GM10266 (cell line): ENCODE measurements around the gene P2RX3.
"Not testable (repeated sequence)": the region's sequence is repeated elsewhere in the genome, so short reads cannot be mapped to it uniquely, and the experiment has no call there.

Experiments
- DNase-seq: peaks from one replicate; pipeline ENCODE4 v3.0.0; 2012; ENCODE audit errors: extremely low spot score
- TF ChIP-seq, protein P1 (sequence below): IDR thresholded peaks from 2 replicates; pipeline ENCODE4 v1.5.1; 2012; ENCODE audit warnings: mild to moderate bottlenecking, low read depth; ENCODE audit not compliant: control insufficient read depth, insufficient read depth; ENCODE audit errors: missing control alignments

Gene P2RX3

DNA sequence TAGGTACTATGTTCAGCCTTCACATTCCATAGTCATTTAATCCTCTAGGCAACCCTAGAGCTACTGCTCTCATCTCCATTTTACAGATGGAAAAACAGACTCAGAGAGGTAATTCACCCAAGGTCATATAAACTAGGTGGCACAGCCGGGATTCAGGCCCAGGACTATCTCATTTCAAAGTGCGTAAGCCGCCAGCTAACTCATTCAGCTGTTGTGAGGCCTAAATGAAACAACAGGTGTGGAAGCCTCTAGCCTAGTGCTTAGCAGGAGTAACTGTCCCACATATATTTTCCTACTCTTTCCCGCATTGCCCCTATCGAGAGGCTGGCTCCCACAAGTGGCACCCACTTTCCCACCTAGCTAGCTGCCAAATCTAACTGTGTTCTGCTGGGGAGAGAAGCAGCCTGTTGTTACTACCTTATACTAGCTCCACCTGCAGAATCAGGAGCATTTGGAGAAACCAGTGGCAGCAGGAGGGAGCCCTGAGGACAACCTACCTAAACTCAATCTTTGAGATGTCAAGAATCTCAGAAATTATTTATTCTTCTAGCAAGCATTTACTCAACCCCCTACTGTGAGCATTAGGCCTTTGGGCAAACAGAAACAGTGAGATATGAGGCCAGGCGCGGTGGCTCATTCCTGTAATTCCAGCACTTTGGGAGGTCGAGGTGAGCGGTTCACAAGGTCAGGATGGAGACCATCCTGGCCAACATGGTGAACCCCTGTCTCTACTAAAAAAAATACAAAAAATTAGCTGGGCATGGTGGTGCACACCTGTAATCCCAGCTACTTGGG lies 21.9 kb downstream of the P2RX3 start:
- DNase-seq, result no peak

DNA sequence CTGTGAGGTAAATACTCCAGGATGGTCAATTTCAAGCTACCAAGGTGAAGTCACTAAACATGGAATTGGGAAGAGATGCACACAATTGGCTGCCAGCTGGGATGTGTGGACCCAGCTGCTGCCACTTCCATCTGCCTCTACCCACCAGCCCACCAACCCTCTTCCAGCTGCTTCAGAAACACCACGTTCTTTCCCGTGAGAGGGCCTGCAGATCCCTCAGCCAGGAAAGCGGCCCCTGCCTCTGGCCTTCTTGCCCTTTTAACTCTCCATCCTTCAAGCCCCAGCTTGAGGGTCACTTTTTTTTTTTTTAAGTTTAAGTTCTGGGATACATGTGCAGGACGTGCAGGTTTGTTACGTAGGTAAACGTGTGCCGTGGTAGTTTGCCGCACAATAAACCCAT lies 22.8 kb downstream of the P2RX3 start:
- DNase-seq, result no peak
- TF ChIP-seq, protein P1, sequence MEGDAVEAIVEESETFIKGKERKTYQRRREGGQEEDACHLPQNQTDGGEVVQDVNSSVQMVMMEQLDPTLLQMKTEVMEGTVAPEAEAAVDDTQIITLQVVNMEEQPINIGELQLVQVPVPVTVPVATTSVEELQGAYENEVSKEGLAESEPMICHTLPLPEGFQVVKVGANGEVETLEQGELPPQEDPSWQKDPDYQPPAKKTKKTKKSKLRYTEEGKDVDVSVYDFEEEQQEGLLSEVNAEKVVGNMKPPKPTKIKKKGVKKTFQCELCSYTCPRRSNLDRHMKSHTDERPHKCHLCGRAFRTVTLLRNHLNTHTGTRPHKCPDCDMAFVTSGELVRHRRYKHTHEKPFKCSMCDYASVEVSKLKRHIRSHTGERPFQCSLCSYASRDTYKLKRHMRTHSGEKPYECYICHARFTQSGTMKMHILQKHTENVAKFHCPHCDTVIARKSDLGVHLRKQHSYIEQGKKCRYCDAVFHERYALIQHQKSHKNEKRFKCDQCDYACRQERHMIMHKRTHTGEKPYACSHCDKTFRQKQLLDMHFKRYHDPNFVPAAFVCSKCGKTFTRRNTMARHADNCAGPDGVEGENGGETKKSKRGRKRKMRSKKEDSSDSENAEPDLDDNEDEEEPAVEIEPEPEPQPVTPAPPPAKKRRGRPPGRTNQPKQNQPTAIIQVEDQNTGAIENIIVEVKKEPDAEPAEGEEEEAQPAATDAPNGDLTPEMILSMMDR, result no peak

More for the DNA sequence above, 21.9 kb downstream of the P2RX3 start:
- TF ChIP-seq, protein P1, result no peak

DNA sequence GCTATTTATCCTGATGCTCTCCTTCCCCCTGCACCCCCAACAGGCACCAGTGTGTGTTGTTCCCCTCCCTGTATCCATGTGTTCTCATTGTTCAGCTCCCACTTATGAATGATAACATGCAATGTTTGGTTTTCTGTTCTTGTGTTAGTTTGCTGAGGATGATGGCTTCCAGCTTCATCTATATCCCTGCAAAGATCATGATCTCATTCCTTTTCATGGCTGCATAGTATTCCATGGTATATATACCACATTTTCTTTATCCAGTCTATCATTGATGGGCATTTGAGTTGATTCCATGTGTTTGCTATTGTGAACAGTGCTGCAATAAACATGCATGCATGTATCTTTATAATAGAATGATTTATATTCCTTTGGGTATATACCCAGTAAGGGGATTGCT lies 23.3 kb downstream of the P2RX3 start:
- DNase-seq, result not testable (repeated sequence)

DNA sequence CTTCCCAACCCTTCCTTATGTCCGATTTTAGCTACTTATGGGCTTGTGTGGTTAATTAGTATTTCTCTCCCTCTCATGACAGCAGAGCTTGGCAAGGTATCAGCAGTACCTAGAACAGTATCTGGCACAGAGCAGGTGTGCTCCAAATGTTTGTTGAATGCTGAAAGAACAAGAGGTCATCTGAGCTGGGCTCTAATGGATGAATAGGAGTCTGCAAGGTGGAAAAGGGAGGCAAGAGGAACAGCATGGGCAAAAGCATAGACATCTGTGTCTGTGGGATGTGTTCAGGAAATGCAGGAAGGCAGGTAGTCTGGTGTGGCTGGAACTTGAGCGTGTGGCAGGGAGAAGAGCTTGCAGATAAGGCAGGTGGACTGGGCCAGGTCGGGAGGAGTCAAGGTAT lies 23.8 kb downstream of the P2RX3 start:
- TF ChIP-seq, protein P1, result no peak

DNA sequence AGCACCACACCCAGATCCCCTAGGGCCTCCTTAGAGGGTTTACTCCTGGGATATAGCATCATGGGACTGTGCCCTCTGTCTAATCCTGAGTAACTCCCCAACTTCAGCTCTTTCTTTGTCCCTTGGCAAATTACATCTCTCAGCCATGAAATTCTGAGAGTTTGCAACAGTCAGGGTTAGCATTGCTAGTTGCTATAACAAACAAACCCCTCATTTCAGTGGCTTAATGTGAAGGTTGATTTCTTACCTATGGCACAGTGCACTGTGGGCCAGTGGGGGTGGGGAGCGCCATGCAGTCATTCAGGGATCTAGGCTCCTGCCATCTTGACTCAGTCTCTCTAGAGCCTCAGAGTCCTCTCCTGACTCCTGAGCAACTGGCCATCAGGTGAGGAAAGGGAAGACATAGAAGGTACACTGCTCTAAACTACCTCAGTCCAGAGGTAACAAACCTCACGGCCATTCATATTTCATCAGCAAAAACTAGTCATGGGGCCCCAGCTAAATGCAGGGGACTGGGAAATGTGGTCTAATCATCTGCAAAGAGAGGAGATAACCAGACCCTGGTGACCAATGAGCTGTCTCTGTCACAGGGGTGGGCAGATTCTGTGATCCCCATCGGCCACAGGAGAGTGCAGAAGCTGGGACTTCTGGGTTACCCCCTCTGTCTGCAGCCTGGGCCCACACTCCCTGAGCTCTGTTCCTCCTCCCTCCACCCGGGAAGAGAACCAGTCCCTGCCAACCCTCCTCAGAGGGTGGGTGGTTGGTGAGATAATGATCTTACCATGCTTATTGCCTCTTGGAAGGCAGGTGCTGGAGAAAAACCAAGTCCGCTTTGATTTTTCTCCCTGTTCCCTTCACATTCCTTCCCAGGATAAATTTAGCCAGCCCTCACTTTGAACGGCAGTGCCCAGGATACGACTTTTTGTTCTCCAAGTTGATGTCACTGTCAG lies 25.3 kb downstream of the P2RX3 start:
- DNase-seq, result no peak
- TF ChIP-seq, protein P1, result no peak

More for the DNA sequence above, 23.8 kb downstream of the P2RX3 start:
- no peak for DNase-seq

DNA sequence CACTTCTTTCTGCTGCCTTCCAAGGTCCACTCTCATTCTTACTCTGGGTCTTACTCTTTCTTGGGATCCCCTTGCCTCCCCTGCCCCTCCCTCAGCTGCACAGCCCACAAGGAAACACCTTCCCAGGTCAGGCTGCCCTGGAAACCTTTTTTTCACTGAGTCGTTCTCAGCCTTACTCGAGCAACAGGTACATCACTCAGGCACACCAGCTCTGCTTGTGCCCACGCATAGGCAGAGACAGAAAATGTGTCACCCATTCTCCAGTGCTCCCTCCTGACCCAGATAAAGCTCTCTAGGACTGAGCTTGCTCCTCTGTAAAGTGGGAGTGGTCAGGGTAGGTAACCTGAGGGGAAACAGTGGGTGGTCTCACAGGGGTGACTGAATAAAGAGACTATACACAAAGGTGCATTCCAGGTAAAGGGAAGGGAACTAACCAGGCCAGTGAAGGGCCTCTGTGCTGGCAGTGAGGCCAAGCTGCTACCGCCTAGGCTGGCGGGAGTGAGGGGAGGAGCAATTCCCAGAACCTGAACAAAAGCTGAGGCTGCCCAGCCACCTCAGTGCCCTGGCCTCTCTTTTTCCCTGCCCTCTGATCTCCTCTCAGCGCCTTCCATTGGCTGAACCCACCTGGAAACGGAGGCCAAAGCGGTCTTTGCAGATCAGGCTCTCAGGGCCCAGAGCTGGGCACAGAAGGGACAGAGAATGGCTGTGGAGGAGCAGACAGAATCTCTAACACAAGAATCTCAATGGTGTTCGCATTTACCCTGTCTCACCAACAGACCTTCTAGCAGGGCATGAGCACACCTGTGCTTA lies 26.9 kb downstream of the P2RX3 start:
- TF ChIP-seq, protein P1, result no peak
- no peak for DNase-seq
